Epithelial cell of esophagus (primary cell): ENCODE results near the gene NEURL1.

Experiments
- DNase-seq: peaks from one replicate; pipeline ENCODE4 v3.0.0; 2010; ENCODE audit warnings: low read depth
- H3K4me3 ChIP-seq: 2 replicates; pipeline ENCODE4 v1.5.1; 2011; ENCODE audit warnings: mild to moderate bottlenecking, low read length, control low read depth
- CTCF ChIP-seq: IDR thresholded peaks from 2 replicates; pipeline ENCODE4 v1.5.1; 2011; ENCODE audit warnings: low read depth, mild to moderate bottlenecking, low read length, control low read depth, inconsistent platforms; ENCODE audit not compliant: insufficient read depth; ENCODE audit errors: missing control alignments

The NEURL1 gene

GRCh38 chr10:103493362-103493915 is at the start of gene NEURL1:
NEURL1 (plus strand) TSS chr10:103493705; CDS start chr10:103494388, 683 bp downstream.
- peak; percentile 13 for DNase-seq
- peak within 1 kb of the TSS; percentile 25 for H3K4me3 ChIP-seq
- no peak for TF ChIP-seq CTCF

GRCh38 chr10:103444478-103444877 is 49.0 kb upstream of the NEURL1 start:
- DNase-seq = no peak
- TF ChIP-seq CTCF = no peak

GRCh38 chr10:103445366-103445765 is 48.1 kb upstream of the NEURL1 start:
- no peak for DNase-seq
- no peak for TF ChIP-seq CTCF
- no peak overlapping the region for H3K4me3 ChIP-seq

More at GRCh38 chr10:103444478-103444877, 49.0 kb upstream of the NEURL1 start:
- no peak overlapping the region for H3K4me3 ChIP-seq

- no peak for TF ChIP-seq CTCF
- H3K4me3 ChIP-seq = no peak overlapping the region
- DNase-seq = no peak
Observed at GRCh38 chr10:103445767-103446567, 47.5 kb upstream of the NEURL1 start.

- TF ChIP-seq CTCF = no peak
- H3K4me3 ChIP-seq = no peak overlapping the region
- DNase-seq = no peak
Observed at GRCh38 chr10:103447187-103447586, 46.3 kb upstream of the NEURL1 start.

- no peak for TF ChIP-seq CTCF
- peak; percentile 75 for DNase-seq
- no peak overlapping the region for H3K4me3 ChIP-seq
Observed at GRCh38 chr10:103448746-103449145, 44.8 kb upstream of the NEURL1 start.
